GM18870 (cell line): ENCODE data around the gene OR2L8.

ENCODE experiments used
- ATAC-seq: cut with Tn5 transposase; IDR thresholded peaks from one replicate; pipeline ENCODE4 v1.9.1; 2021; ENCODE audit warnings: moderate library complexity; ENCODE audit not compliant: unreplicated experiment

OR2L8 gene

GRCh38 chr1:247966532-247967204 is 18.0 kb downstream of the OR2L8 start:
- ATAC-seq: peak; percentile 91

- ATAC-seq: no peak
Measured at GRCh38 chr1:247992986-247993385, 44.3 kb downstream of the OR2L8 start.

GRCh38 chr1:247998811-247999210 is 50.2 kb downstream of the OR2L8 start:
- no peak for ATAC-seq
